HepG2 (cell line): ENCODE results near the gene CCDC9B. TPM values are rescaled to one million over a fixed set of nuclear protein-coding genes. Genes with fewer than 3 reads are reported as not detected.

Experiments
- AHR ChIP-seq: IDR thresholded peaks from 2 replicates; pipeline ENCODE4 v1.6.1; 2018; ENCODE audit warnings: missing genetic modification reagents, missing compliant biosample characterization
- ATF2 ChIP-seq: sonication (generic); formaldehyde crosslinking; IDR thresholded peaks from 2 replicates; pipeline ENCODE4 v1.4.0; 2020; ENCODE audit warnings: missing genetic modification reagents
- GLMP ChIP-seq: sonication (generic); formaldehyde crosslinking; IDR thresholded peaks from 2 replicates; pipeline ENCODE4 v1.9.0; 2021; ENCODE audit warnings: missing genetic modification reagents, mild to moderate bottlenecking, borderline replicate concordance
- KDM1A ChIP-seq: IDR thresholded peaks from 2 replicates; pipeline ENCODE4 v1.6.1; 2016; ENCODE audit warnings: missing compliant biosample characterization
- KMT2A ChIP-seq: sonication (generic); formaldehyde crosslinking; IDR thresholded peaks from 2 replicates; pipeline ENCODE4 v1.4.0; 2020; ENCODE audit warnings: missing genetic modification reagents
- NFKB2 ChIP-seq: sonication (generic); formaldehyde crosslinking; IDR thresholded peaks from 2 replicates; pipeline ENCODE4 v1.4.0; 2020; ENCODE audit warnings: missing genetic modification reagents, borderline replicate concordance
- NR2F1 ChIP-seq, 2 experiments: fragments of 450-650 bp in 1 of 2; formaldehyde crosslinking in 1 of 2; IDR thresholded peaks; 2 replicates each; pipeline versions ENCODE4 v1.5.0 to v1.6.1; 2016 to 2020; ENCODE audit warnings: mild to moderate bottlenecking in 1 of 2, missing compliant biosample characterization in 1 of 2, missing genetic modification reagents in 1 of 2, moderate library complexity in 1 of 2
- POLR2A ChIP-seq, 2 experiments: IDR thresholded peaks; 2 replicates each; pipeline ENCODE4 v1.6.1; 2011; ENCODE audit warnings: low read depth in 2 of 2, low read length in 2 of 2, mild to moderate bottlenecking in 1 of 2, moderate library complexity in 1 of 2; ENCODE audit not compliant: insufficient read depth in 1 of 2
- RAD21 ChIP-seq: fragments of 450-650 bp; formaldehyde crosslinking; IDR thresholded peaks from 2 replicates; pipeline ENCODE4 v1.5.0; 2020; ENCODE audit warnings: mild to moderate bottlenecking
- SATB2 ChIP-seq: sonication (generic); formaldehyde crosslinking; IDR thresholded peaks from 2 replicates; pipeline ENCODE4 v1.5.0; 2020; ENCODE audit warnings: missing genetic modification reagents
- TEF ChIP-seq: sonication (generic); formaldehyde crosslinking; IDR thresholded peaks from 2 replicates; pipeline ENCODE4 v1.5.0; 2020; ENCODE audit warnings: missing genetic modification reagents
- ZBTB7B ChIP-seq: sonication (generic); formaldehyde crosslinking; IDR thresholded peaks from 2 replicates; pipeline ENCODE4 v1.4.0; 2020; ENCODE audit warnings: missing genetic modification reagents
- ZNF20 ChIP-seq: sonication (generic); formaldehyde crosslinking; IDR thresholded peaks from 2 replicates; pipeline ENCODE4 v1.4.0; 2020; ENCODE audit warnings: mild to moderate bottlenecking, moderate library complexity, missing genetic modification reagents
- ZNF225 ChIP-seq: sonication (generic); formaldehyde crosslinking; IDR thresholded peaks from 2 replicates; pipeline ENCODE4 v1.4.0; 2020; ENCODE audit warnings: mild to moderate bottlenecking, missing genetic modification reagents
- ZNF232 ChIP-seq: sonication (generic); formaldehyde crosslinking; IDR thresholded peaks from 2 replicates; pipeline ENCODE4 v1.4.0; 2020; ENCODE audit warnings: missing genetic modification reagents, borderline replicate concordance
- ZNF350 ChIP-seq: sonication (generic); formaldehyde crosslinking; IDR thresholded peaks from 2 replicates; pipeline ENCODE4 v1.4.0; 2020; ENCODE audit warnings: mild to moderate bottlenecking, low read depth, missing genetic modification reagents, borderline replicate concordance
- ZNF564 ChIP-seq: sonication (generic); formaldehyde crosslinking; IDR thresholded peaks from 2 replicates; pipeline ENCODE4 v1.8.1; 2023; ENCODE audit warnings: mild to moderate bottlenecking, missing genetic modification reagents
- ZNF660 ChIP-seq: sonication (generic); formaldehyde crosslinking; IDR thresholded peaks from 2 replicates; pipeline ENCODE4 v1.5.1; 2020; ENCODE audit warnings: mild to moderate bottlenecking, low read depth, missing genetic modification reagents, borderline replicate concordance
- polyA plus RNA-seq, 8 experiments: library from polyadenylated mRNA; depleted of rRNA in 3 of 8; stranded (reverse) in 7 of 8; unstranded in 1 of 8; fragments of >200 nt; fragmentation: Illumina TruSeq in 4 of 8; extraction: Trizol in 4 of 8; gene quantifications; 2 replicates each; pipeline versions ENCODE4 v1.2.1 to v1.2.3, GENCODE V29; 2011 to 2016; ENCODE audit warnings: low read depth in 4 of 8, missing spikeins in 1 of 8, mixed read lengths in 1 of 8; ENCODE audit not compliant: insufficient read depth in 1 of 8
- total RNA-seq, 5 experiments: library from RNA; depleted of rRNA; stranded (reverse); fragments of >200 nt; fragmentation: Illumina TruSeq; extraction: Trizol; gene quantifications; 2 replicates each; pipeline ENCODE4 v1.2.3, GENCODE V29; 2016; ENCODE audit warnings: low read depth in 1 of 5
- TF ChIP-seq, protein P1 (sequence below): sonication (generic); formaldehyde crosslinking; IDR thresholded peaks from 2 replicates; pipeline ENCODE4 v1.4.0; 2020; ENCODE audit warnings: mild to moderate bottlenecking, missing genetic modification reagents
- TF ChIP-seq, protein P2 (sequence below): sonication (generic); formaldehyde crosslinking; IDR thresholded peaks from 2 replicates; pipeline ENCODE4 v1.5.0; 2020; ENCODE audit warnings: mild to moderate bottlenecking, missing genetic modification reagents, moderate library complexity
- TF ChIP-seq, protein P3 (sequence below): sonication (generic); formaldehyde crosslinking; IDR thresholded peaks from 2 replicates; pipeline ENCODE4 v1.8.0; 2022; ENCODE audit warnings: mild to moderate bottlenecking, missing genetic modification reagents, moderate library complexity

Gene CCDC9B
- total and polyA plus RNA-seq, 2 of the 13 experiments (the other 11 are each of a cell fraction or from before 2014, with no cell fraction given), result 0.98 to 1.6 TPM

- TF ChIP-seq GLMP (no peak), NFKB2 (peak; percentile 69; the same call in 1 of the 2 replicates), ZBTB7B (CRISPR knock-in tag) (0 out of 2 replicates have a peak, but pooled peaks have one; percentile 21), ATF2 (0 out of 2 replicates have a peak, but pooled peaks have one; percentile 36), POLR2A (IDR thresholded peaks at IDR 0.05; ENCODE audit: insufficient read depth in 1 of 2, low read depth in 2 of 2, low read length in 2 of 2) (no peak), ZNF20 (CRISPR knock-in tag) (no peak), ZNF350 (CRISPR knock-in tag) (no peak; the same call in 1 of the 2 replicates), AHR (CRISPR knock-in tag) (0 out of 2 replicates have a peak, but pooled peaks have one; percentile 32), ZNF225 (CRISPR knock-in tag) (peak; percentile 54; the same call in 1 of the 2 replicates), KMT2A (CRISPR knock-in tag) (no peak), ZNF660 (CRISPR knock-in tag) (no peak), SATB2 (CRISPR knock-in tag) (peak; percentile 86), ZNF564 (CRISPR knock-in tag) (peak; percentile 69; the same call in 1 of the 2 replicates), TEF (0 out of 2 replicates have a peak, but pooled peaks have one; percentile 20), RAD21 (0 out of 2 replicates have a peak, but pooled peaks have one; percentile 27), KDM1A (no peak), ZNF232 (CRISPR knock-in tag) (no peak), NR2F1 (CRISPR knock-in tag; IDR thresholded peaks at IDR 0.05) (no peak)
- TF ChIP-seq, protein P1, sequence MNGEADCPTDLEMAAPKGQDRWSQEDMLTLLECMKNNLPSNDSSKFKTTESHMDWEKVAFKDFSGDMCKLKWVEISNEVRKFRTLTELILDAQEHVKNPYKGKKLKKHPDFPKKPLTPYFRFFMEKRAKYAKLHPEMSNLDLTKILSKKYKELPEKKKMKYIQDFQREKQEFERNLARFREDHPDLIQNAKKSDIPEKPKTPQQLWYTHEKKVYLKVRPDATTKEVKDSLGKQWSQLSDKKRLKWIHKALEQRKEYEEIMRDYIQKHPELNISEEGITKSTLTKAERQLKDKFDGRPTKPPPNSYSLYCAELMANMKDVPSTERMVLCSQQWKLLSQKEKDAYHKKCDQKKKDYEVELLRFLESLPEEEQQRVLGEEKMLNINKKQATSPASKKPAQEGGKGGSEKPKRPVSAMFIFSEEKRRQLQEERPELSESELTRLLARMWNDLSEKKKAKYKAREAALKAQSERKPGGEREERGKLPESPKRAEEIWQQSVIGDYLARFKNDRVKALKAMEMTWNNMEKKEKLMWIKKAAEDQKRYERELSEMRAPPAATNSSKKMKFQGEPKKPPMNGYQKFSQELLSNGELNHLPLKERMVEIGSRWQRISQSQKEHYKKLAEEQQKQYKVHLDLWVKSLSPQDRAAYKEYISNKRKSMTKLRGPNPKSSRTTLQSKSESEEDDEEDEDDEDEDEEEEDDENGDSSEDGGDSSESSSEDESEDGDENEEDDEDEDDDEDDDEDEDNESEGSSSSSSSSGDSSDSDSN (CRISPR knock-in tag), result peak; percentile 33
- TF ChIP-seq, protein P2, sequence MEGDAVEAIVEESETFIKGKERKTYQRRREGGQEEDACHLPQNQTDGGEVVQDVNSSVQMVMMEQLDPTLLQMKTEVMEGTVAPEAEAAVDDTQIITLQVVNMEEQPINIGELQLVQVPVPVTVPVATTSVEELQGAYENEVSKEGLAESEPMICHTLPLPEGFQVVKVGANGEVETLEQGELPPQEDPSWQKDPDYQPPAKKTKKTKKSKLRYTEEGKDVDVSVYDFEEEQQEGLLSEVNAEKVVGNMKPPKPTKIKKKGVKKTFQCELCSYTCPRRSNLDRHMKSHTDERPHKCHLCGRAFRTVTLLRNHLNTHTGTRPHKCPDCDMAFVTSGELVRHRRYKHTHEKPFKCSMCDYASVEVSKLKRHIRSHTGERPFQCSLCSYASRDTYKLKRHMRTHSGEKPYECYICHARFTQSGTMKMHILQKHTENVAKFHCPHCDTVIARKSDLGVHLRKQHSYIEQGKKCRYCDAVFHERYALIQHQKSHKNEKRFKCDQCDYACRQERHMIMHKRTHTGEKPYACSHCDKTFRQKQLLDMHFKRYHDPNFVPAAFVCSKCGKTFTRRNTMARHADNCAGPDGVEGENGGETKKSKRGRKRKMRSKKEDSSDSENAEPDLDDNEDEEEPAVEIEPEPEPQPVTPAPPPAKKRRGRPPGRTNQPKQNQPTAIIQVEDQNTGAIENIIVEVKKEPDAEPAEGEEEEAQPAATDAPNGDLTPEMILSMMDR (CRISPR knock-in tag), result peak; percentile 18
- TF ChIP-seq, protein P3, sequence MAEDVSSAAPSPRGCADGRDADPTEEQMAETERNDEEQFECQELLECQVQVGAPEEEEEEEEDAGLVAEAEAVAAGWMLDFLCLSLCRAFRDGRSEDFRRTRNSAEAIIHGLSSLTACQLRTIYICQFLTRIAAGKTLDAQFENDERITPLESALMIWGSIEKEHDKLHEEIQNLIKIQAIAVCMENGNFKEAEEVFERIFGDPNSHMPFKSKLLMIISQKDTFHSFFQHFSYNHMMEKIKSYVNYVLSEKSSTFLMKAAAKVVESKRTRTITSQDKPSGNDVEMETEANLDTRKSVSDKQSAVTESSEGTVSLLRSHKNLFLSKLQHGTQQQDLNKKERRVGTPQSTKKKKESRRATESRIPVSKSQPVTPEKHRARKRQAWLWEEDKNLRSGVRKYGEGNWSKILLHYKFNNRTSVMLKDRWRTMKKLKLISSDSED (CRISPR knock-in tag), result no peak
Observed at GRCh38 chr15:40357723-40358470, 17.2 kb upstream of the CCDC9B start, which contains the start of gene DISP2 (continued).
